Omental fat pad (tissue), 4 donors: ENCODE data around the gene PTPRG. TPM values are rescaled to one million over a fixed set of nuclear protein-coding genes. Genes with fewer than 3 reads are reported as not detected.

Experiments
- ATAC-seq: fragments of 150-250 bp; one replicate; pipeline ENCODE4 v1.9.1; 2016; ENCODE audit warnings: mild to moderate bottlenecking, moderate library complexity; ENCODE audit not compliant: low FRiP score
- DNase-seq: peaks from one replicate; pipeline ENCODE4 v3.0.0-alpha.2; 2019; ENCODE audit warnings: low spot score
- total RNA-seq, 4 donors: library from RNA; depleted of rRNA; stranded (reverse); fragments of >200 nt; gene quantifications; one replicate each; pipeline ENCODE4 v1.1.0, GENCODE V29; 2016
- TF ChIP-seq, protein P1 (sequence below), 3 donors: fragments of 450-650 bp; IDR thresholded peaks; one replicate each; pipeline ENCODE4 v1.5.1; 2016 to 2017; ENCODE audit warnings: antibody characterized with exemption in 3 of 3, mild to moderate bottlenecking in 3 of 3, moderate library complexity in 2 of 3

PTPRG gene
- total RNA-seq, 4 donors from 2014 or later = 90.0 to 172 (median 104) TPM

- DNase-seq = no peak
- TF ChIP-seq, protein P1, sequence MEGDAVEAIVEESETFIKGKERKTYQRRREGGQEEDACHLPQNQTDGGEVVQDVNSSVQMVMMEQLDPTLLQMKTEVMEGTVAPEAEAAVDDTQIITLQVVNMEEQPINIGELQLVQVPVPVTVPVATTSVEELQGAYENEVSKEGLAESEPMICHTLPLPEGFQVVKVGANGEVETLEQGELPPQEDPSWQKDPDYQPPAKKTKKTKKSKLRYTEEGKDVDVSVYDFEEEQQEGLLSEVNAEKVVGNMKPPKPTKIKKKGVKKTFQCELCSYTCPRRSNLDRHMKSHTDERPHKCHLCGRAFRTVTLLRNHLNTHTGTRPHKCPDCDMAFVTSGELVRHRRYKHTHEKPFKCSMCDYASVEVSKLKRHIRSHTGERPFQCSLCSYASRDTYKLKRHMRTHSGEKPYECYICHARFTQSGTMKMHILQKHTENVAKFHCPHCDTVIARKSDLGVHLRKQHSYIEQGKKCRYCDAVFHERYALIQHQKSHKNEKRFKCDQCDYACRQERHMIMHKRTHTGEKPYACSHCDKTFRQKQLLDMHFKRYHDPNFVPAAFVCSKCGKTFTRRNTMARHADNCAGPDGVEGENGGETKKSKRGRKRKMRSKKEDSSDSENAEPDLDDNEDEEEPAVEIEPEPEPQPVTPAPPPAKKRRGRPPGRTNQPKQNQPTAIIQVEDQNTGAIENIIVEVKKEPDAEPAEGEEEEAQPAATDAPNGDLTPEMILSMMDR (IDR thresholded peaks at IDR 0.05) = no peak
- no peak for ATAC-seq
These were observed 458.5 kb downstream of the PTPRG start for GRCh38 chr3:62019906-62020305.

DNA sequence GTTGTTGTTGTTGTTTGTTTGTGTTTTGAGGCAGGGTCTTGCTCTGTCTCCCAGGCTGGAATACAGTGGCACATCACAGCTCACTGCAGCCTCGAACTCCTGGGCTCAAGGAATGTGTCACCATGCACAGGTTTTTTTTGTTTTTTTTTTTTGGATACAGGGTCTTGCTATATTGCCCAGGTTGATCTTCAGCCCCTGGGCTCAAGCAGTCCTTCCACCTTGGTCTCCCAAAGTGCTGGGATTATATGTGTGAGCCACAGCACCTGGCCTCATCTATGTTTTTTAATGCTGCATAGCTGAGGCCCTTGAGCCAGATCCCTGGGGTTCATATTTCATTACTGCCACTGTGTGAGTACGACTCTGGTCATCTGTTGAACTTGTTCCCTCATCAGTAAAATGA lies 459.3 kb downstream of the PTPRG start:
- DNase-seq = no peak
- TF ChIP-seq, protein P1 (IDR thresholded peaks at IDR 0.05) = no peak
- ATAC-seq = no peak

DNA sequence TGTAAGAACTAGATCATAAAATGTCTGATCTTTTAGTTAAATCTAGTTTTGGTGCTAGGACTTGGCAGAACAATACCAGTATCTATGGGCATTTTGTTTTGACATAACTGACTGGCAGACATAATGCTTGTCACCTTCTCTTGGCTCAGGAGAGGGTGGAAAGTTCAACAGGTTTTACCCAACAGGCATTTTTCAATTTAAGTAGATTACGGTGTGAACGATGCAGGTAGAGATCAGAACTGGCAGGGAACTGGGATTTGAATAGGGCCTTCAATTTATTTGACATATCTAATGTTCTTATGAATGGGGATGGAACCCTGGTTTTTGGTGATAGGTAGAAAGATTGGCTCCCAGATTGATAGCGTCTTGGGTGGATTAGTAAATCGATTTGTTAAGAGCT lies 460.9 kb downstream of the PTPRG start:
- TF ChIP-seq, protein P1 (IDR thresholded peaks at IDR 0.05) = no peak
- no peak for ATAC-seq

DNA sequence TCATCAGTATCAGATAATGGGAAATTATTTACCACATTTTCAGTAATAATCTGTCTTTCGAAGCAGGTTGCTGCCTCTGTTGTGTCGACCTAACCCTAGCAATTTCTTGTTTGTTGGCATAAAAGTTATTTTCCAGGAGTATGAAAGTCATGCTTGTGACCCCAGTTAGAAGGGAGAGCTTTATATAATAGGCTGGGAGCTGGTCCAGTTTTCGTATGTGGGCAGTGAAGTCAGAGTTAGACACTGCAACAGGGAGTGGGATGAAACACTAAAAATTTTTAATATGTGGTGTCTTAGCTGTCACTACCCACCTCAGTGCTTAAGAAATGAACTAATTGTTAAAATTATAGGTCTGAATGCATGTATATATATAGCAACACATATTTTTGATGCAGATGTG lies 463.5 kb downstream of the PTPRG start:
- no peak for DNase-seq
- no peak for ATAC-seq
- TF ChIP-seq, protein P1 (IDR thresholded peaks at IDR 0.05) = no peak

More for the DNA sequence above, 460.9 kb downstream of the PTPRG start:
- no peak for DNase-seq

GRCh38 chr3:62025913-62026312 lies 464.5 kb downstream of the PTPRG start:
- TF ChIP-seq, protein P1 (IDR thresholded peaks at IDR 0.05) = no peak
- ATAC-seq = no peak
- no peak for DNase-seq

DNA sequence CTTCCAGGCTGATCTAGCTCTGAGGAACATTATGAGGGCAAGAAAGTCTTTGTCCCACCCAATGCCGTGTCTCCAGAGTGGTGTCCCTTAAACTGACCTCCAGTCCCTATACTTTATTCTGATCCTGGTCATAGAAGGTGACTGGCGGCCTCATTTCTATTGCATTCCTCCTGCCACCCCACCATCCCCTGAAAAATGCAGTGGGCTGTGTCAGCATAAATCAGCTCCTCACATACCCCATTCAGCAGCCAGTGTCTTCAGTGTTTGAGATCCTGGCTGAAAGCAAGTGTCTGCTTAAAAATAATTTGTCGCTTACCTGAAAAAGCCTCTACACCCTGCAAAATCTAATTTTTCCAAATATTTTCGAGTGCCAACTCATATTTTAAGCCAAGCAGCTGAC lies 465.9 kb downstream of the PTPRG start:
- TF ChIP-seq, protein P1 (IDR thresholded peaks at IDR 0.05) = no peak
- no peak for DNase-seq
- ATAC-seq = no peak

DNA sequence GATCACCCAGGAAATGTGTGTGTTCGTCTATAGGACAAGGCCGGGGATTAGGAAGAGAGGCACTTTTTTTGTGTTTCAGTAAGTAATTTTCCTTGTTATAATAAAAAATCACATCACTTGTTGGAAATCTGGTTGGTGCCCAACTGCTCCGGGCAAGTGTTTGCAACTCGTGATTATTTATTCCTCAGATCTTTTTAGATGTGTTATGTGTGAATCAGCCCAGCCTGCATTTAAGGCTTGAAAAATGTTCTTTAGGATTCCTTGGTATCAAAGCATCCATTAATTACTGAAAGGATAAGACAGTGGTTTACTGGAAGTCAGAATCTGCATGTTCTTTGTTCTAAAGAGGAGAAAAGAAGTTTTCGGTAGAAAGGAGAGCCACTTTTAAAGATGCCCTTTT lies 466.4 kb downstream of the PTPRG start:
- peak; percentile 54 for ATAC-seq
- no peak for DNase-seq
- TF ChIP-seq, protein P1 (IDR thresholded peaks at IDR 0.05) = no peak
